ENCODE data around the gene STX19.

STX19 gene

GRCh38 chr3:94036909-94037507 is 8.6 kb upstream of the STX19 start:
- no peak for DNase-seq (ENCODE audit: low read depth in 2 of 2)

DNA sequence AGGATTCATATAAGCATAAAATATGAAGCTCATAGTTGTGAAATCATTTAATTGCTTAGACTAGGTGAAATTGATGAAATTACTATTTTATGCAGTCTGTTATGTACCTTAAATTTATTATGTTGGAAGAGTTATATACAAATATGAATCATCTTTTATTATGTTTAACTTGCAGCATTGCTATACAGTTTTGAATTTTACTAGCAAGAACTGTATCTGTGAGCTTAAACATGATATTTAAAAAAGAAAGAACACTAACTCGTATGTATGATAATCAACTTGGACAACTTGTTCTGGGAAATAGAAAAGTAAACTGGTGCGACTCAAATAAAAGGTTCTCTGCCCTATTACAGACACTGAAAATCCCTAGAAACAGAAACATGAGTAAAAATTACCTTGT is 1.8 kb downstream of the STX19 start:
- DNase-seq (ENCODE audit: low read depth in 2 of 2) = no peak

DNA sequence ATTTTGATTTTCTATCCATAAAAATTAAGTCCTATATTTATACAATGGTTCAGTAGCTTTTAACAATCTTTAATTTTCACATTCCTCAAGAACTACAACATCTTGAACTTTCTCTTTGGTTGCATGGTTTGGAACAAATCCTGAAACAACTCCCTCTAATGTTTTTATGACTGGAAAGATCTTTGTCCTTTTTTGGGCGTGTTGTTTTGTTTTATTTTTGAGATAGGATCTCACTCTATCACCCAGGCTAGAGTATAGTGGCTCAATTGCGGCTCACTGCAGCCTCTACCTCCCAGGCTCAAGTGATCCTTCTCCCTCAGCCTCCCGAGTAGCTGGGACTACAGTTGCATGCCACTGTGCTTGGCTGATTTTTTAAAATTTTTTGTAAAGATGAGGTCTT is 4.0 kb downstream of the STX19 start:
- DNase-seq (ENCODE audit: low read depth in 2 of 2) = no peak

DNA sequence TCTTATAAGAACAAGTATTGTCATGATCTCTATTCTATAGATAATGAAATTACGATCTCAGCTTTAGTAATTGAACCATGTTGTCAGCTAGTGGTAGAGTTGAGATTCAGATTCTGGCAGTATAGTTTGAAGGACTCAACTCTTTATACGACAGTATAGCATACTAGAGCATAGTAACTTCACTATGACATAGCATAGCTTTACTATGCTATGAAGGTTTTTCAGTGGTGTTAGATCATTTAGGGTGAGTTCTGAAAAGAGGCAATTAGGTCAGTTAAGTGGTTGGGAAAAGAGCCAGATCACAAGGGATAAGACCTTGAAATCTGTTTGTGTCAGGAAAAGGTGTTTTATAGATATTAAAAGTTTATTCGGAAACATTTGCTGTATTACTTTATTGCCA is 8.1 kb downstream of the STX19 start:
- no peak for DNase-seq (ENCODE audit: low read depth in 2 of 2)

DNA sequence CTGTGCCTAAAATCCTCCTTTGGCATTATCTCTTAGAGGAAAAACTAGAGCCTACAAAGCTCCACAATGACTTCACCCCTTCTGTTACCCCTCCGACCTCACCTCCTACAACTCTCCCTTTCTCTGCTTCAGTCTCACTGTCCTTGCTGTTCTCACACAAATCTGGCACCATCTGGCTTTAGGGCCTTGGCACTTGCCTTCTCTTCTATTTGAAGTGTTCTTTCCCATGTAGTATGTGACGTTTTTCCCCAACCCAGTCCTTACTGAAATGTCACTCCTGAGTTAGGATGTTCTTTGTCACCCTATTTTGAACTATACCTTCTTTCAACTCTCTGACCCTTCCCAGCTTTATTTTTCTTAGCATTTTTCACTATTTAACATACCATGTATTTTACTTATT is 8.7 kb downstream of the STX19 start:
- no peak for DNase-seq (ENCODE audit: low read depth in 2 of 2)

- DNase-seq (ENCODE audit: low read depth in 2 of 2) = no peak
These were observed 13.4 kb downstream of the STX19 start for GRCh38 chr3:94015025-94015424.

- DNase-seq (ENCODE audit: low read depth in 2 of 2) = no peak
These were observed 16.2 kb downstream of the STX19 start for GRCh38 chr3:94012185-94012584.

- no peak for DNase-seq (ENCODE audit: low read depth in 2 of 2)
These were observed 17.1 kb downstream of the STX19 start for GRCh38 chr3:94011233-94011711.

DNA sequence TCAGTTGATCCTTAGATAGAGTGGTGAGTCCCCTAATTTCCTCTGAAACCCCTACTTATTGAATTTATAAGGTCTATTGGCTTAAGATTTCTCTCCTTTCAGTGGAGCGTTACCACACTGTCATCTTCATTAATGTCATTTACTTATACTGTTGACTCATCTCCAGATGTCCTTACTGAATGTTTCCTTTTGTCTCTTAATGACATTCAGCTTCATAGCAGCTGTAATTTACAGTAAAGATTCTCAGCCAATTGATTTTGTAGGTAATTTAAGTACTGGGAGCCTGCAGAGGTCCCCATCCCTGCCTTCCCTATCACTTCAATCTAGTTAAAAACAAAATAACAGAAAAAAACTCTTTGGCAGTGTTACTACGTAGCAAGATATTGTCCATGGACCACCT is 18.8 kb downstream of the STX19 start:
- no peak for DNase-seq (ENCODE audit: low read depth in 2 of 2)

- no peak for DNase-seq (ENCODE audit: low read depth in 2 of 2)
These were observed 20.1 kb downstream of the STX19 start for GRCh38 chr3:94008253-94008652.

DNA sequence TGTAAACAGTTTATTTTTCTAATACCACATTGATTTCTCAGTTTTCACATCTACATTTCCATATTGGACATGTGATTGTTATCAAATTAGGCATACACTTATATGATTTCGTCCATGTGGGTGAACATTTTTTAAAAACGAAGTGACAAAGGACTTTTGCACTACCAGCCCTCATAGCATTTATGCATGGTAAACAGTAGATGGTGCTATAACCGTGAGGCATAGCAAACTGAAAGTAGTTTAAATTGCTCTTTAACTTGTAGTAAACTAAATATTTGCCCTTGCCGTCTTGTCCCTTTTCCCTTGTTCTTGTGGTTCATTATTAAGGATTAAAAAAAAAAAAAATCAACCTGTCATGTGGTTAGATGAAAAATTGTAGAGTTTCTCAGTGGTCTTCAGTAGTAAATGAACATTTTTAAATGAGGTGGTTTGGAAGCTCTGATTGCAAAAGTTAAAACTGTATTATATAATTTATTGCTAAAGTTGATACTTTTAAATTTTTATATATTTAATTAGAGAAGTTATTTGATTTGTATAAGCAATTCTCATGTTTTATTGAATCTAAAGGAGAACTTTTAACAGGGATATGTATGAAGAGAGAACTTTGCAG is 24.0 kb downstream of the STX19 start:
- no peak for DNase-seq (ENCODE audit: low read depth in 2 of 2)

DNA sequence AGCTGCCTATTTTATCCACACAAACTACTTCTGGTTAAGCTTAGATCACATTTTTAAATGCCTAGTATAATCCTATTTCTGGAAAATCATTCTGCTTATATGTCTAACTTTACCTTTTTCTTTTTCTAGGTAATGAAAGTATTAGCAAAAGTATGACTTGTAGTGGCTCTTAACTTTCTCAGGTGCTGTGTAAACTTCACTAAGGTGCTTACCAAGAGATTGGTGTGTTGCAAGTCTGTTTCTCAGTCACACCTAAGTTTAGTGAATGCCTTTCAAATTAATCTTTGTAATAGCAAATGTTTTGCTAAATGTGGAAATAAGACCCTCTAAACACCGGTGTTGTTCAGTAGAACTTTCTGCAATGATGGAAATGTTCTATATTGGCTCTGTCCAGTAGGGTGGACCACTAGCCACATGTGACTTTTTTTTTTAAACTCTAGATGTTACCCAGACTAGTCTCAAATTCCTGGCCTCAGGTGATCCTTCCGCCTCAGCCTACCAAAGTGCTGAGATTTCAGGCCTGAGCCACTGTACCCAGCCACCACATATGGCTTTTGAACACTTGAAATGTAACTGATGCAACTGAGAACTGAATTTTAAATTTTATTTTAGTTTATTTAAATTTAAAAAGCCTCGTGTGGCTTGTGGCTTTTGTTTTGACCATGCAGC is 26.4 kb downstream of the STX19 start:
- DNase-seq (ENCODE audit: low read depth in 2 of 2) = no peak

- no peak for DNase-seq (ENCODE audit: low read depth in 2 of 2)
These were observed 27.2 kb downstream of the STX19 start for GRCh38 chr3:94001191-94001590.

GRCh38 chr3:93994056-93994455 is 34.3 kb downstream of the STX19 start:
- no peak for DNase-seq (ENCODE audit: low read depth in 2 of 2)

GRCh38 chr3:93992207-93992606 is 36.2 kb downstream of the STX19 start:
- DNase-seq (ENCODE audit: low read depth in 2 of 2) = no peak

GRCh38 chr3:93991631-93992030 is 36.8 kb downstream of the STX19 start:
- no peak for DNase-seq (ENCODE audit: low read depth in 2 of 2)

GRCh38 chr3:93989241-93989640 is 39.2 kb downstream of the STX19 start:
- DNase-seq (ENCODE audit: low read depth in 2 of 2) = no peak

DNA sequence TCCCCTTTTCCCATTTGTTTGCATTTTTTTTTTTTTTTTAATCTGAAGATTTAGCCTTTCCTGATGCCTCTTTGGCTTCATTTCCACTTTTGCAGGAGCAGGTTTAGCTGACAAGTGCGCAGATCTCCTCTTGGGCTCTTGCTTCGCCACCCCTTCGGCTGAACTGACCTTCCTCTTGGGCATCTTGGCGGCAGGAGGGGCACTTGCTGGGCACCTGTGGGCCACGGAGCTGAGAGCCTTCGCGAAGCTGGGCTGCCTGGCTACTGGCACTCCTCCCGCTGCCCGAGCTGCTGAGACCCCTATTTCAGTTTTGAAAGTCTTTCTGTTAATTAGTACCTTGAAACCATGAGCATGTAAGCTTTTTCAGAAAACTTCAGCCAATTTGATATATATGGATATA is 39.6 kb downstream of the STX19 start:
- DNase-seq (ENCODE audit: low read depth in 2 of 2) = no peak

GRCh38 chr3:93988283-93988682 is 40.1 kb downstream of the STX19 start:
- DNase-seq (ENCODE audit: low read depth in 2 of 2) = no peak

GRCh38 chr3:93984618-93985017 is 43.8 kb downstream of the STX19 start:
- no peak for DNase-seq (ENCODE audit: low read depth in 2 of 2)

DNA sequence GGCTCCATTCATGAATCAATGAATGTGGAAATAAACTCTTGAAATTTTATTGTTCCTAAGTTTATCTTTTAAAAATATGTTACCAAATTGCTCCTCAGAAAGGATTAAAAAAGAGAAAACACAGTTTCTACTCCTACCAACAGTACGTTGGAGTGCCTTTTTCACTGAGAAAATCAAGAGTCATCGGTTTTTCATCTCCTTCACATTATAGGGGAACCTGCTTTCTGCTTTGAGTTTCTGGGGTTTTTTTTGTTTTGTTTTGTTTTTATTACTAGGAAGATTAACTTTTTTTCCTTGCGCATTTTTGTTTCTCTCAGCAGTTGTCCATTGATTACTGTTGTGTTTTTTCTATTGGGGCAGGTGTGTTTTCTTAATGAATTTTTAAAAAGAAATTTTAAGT is 45.0 kb downstream of the STX19 start:
- no peak for DNase-seq (ENCODE audit: low read depth in 2 of 2)

DNA sequence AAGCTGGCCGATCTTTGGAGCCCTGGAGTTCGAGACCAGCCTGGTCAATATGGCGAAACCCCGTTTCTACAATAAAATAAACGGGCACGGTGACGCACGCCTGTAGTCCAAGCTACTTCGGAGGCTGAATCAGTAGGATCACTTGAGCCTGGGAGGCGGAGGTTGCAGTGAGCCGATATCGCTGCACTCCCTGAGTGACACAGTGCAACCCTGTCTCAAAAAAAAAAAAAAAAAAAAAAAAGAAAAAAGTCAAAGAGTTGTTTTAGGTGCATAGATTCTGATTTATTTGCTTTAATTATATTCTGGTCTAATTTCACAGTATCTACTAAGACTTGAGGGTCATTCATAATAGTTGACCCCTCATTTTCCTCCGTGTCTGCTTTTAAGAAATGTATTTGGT is 46.7 kb downstream of the STX19 start:
- no peak for DNase-seq (ENCODE audit: low read depth in 2 of 2)
